ENCODE measurements around the gene TMEM187.

The TMEM187 gene

DNA sequence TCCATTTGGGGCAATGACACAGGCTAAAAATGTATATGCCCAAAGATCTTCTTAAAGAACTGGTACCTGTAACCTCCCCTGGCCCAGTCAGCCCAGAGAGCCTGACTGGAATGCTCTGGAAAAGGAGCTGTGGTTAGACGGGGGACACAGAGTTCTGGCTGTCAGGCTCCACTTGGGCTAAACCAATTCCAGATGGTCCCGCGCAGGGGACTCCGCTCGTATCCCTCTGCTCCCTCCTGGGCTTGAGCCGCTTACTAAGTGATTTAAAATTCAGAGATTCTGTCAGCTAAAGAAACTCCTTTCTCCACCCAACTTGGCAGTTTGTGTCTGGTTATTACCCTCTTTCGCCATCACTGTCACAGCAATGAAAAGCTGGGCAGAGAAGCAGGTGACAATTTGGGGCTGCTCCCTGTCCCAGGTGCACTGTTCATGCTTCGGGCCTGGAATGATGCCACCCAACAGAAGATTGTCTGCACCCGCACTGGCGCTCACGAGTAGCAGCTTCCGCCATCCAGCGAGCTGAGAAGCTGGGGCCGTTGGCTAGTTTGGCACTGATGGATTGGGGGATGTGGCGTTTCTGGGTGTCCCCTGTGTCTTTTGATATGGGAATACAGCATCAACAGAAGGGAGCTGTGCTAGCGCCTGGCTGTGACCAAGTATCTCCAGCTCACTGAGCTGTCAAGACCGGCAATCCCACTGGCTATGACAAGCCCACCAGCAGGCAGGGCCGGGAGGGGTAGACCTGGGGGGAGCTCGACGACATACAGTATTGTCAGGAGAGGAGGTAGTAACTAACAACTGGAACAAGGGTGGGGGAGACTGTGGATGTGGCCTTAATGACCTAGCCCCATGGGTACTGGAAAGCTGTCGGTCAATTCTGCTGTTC lies 53.8 kb downstream of the TMEM187 start:
- no peak for TF ChIP-seq CTCF (IDR thresholded peaks at IDR 0.05)
- no peaks in the 10 kb centered on the region for H3K4me1 ChIP-seq
- H3K79me2 ChIP-seq = no peaks in the 10 kb centered on the region
- no peak overlapping the region for H2AFZ ChIP-seq
- no peak overlapping the region for H3K4me3 ChIP-seq (ENCODE audit: low read depth, low read length)
- no peak overlapping the region for H3K9ac ChIP-seq
- H3K36me3 ChIP-seq (ENCODE audit: control insufficient read depth, insufficient read depth, low read length) = no peaks in the 10 kb centered on the region
- H3K27me3 ChIP-seq (ENCODE audit: control insufficient read depth, insufficient read depth, low read length) = no peaks in the 10 kb centered on the region
- H3K27ac ChIP-seq = no peak overlapping the region
- no peak overlapping the region for H3K4me2 ChIP-seq (ENCODE audit: low read length)
- H3K9me3 ChIP-seq (ENCODE audit: control insufficient read depth, low read length) = no peaks in the 10 kb centered on the region

- Histone ChIP-seq H3K4me3 (ENCODE audit: low read depth, low read length) (no peak overlapping the region), H2AFZ (no peak overlapping the region), H3K27ac (no peak overlapping the region), H3K4me1 (no peaks in the 10 kb centered on the region), H3K4me2 (ENCODE audit: low read length) (no peak overlapping the region), H3K9me3 (ENCODE audit: control insufficient read depth, low read length) (no peaks in the 10 kb centered on the region), H3K36me3 (ENCODE audit: control insufficient read depth, insufficient read depth, low read length) (no peaks in the 10 kb centered on the region), H3K9ac (no peak overlapping the region), H3K79me2 (no peaks in the 10 kb centered on the region), H3K27me3 (ENCODE audit: control insufficient read depth, insufficient read depth, low read length) (no peaks in the 10 kb centered on the region)
- TF ChIP-seq CTCF (IDR thresholded peaks at IDR 0.05) = no peak
Measured at GRCh38 chrX:154027022-154027402, 54.5 kb downstream of the TMEM187 start.

DNA sequence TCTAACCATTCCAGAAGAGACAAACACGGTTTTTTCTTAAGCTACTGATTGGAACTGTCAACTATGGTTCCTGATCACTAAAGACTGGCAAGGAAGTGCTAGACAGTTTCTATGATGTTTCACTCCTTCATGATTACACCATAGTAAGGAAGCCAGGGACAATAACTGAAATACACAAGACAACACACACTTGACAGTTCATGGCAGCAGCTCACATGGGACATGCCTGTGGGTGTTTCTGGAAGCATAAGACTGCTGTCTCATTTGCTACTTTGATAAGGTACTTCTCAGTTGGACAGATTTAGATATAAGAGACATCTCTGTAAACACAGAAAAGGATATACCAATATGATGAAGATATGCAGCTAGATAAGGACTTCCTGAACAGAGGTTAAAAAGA lies 55.4 kb downstream of the TMEM187 start:
- no peak overlapping the region for H2AFZ ChIP-seq
- no peaks in the 10 kb centered on the region for H3K36me3 ChIP-seq (ENCODE audit: control insufficient read depth, insufficient read depth, low read length)
- H3K9ac ChIP-seq = no peak overlapping the region
- H3K27ac ChIP-seq = no peak overlapping the region
- no peaks in the 10 kb centered on the region for H3K27me3 ChIP-seq (ENCODE audit: control insufficient read depth, insufficient read depth, low read length)
- H3K4me2 ChIP-seq (ENCODE audit: low read length) = no peak overlapping the region
- H3K4me1 ChIP-seq = no peaks in the 10 kb centered on the region
- no peak for TF ChIP-seq CTCF (IDR thresholded peaks at IDR 0.05)
- H3K9me3 ChIP-seq (ENCODE audit: control insufficient read depth, low read length) = no peaks in the 10 kb centered on the region
- H3K4me3 ChIP-seq (ENCODE audit: low read depth, low read length) = no peak overlapping the region
- no peaks in the 10 kb centered on the region for H3K79me2 ChIP-seq

GRCh38 chrX:154028502-154029184 lies 56.1 kb downstream of the TMEM187 start:
- H2AFZ ChIP-seq = no peak overlapping the region
- no peak overlapping the region for H3K9ac ChIP-seq
- H3K27ac ChIP-seq = no peak overlapping the region
- no peak for TF ChIP-seq CTCF (IDR thresholded peaks at IDR 0.05)
- no peaks in the 10 kb centered on the region for H3K4me1 ChIP-seq
- H3K79me2 ChIP-seq = peaks cover under 1% of the 10 kb centered on the region
- no peak overlapping the region for H3K4me2 ChIP-seq (ENCODE audit: low read length)
- no peaks in the 10 kb centered on the region for H3K36me3 ChIP-seq (ENCODE audit: control insufficient read depth, insufficient read depth, low read length)
- H3K27me3 ChIP-seq (ENCODE audit: control insufficient read depth, insufficient read depth, low read length) = no peaks in the 10 kb centered on the region
- no peaks in the 10 kb centered on the region for H3K9me3 ChIP-seq (ENCODE audit: control insufficient read depth, low read length)
- H3K4me3 ChIP-seq (ENCODE audit: low read depth, low read length) = no peak overlapping the region
